Activated naive CD8-positive, alpha-beta T cell treated with anti-CD3 and anti-CD28 coated beads, Interleukin-2, amount 50 U/mL, for 24 hours (primary cell): Measurements from ENCODE around the gene IL12RB2.
"Not testable (repeated sequence)": the region's sequence is repeated elsewhere in the genome, so short reads cannot be mapped to it uniquely, and the experiment has no call there.

Experiments used
- ATAC-seq: fragments of 150-1000 bp; cut with Tn5 transposase; one replicate; pipeline ENCODE4 v1.10.0; 2021
- DNase-seq: peaks from one replicate; pipeline ENCODE4 v3.0.0; 2021
- H3K27ac Mint-ChIP-seq: one replicate; pipeline ENCODE4 v1.8.0; 2021; ENCODE audit warnings: mild to moderate bottlenecking, mixed read lengths
- H3K27me3 Mint-ChIP-seq: one replicate; pipeline ENCODE4 v1.8.0; 2021; ENCODE audit warnings: mixed read lengths
- H3K36me3 Mint-ChIP-seq: one replicate; pipeline ENCODE4 v1.8.0; 2021; ENCODE audit warnings: low read depth, mixed read lengths
- H3K4me1 Mint-ChIP-seq: one replicate; pipeline ENCODE4 v1.8.0; 2021; ENCODE audit warnings: mixed read lengths
- H3K4me3 Mint-ChIP-seq: one replicate; pipeline ENCODE4 v1.8.0; 2021; ENCODE audit warnings: mild to moderate bottlenecking, moderate library complexity, mixed read lengths
- H3K9me3 Mint-ChIP-seq: one replicate; pipeline ENCODE4 v1.8.0; 2021; ENCODE audit warnings: mixed read lengths

The IL12RB2 gene

GRCh38 chr1:67431156-67431765 is 123.6 kb downstream of the IL12RB2 start:
- no peaks in the 10 kb centered on the region for H3K9me3 Mint-ChIP-seq
- H3K27me3 Mint-ChIP-seq: no peaks in the 10 kb centered on the region
- peak overlapping the region; percentile 96 for H3K27ac Mint-ChIP-seq
- ATAC-seq (no peak), DNase-seq (no peak)
- H3K4me1 Mint-ChIP-seq: peaks cover 59% of the 10 kb centered on the region
- H3K4me3 Mint-ChIP-seq: peak overlapping the region; percentile 88
- peaks cover 38% of the 10 kb centered on the region for H3K36me3 Mint-ChIP-seq

- no peaks in the 10 kb centered on the region for H3K27me3 Mint-ChIP-seq
- peak overlapping the region; percentile 96 for H3K27ac Mint-ChIP-seq
- H3K36me3 Mint-ChIP-seq: peaks cover 32% of the 10 kb centered on the region
- H3K9me3 Mint-ChIP-seq: no peaks in the 10 kb centered on the region
- H3K4me1 Mint-ChIP-seq: peaks cover 52% of the 10 kb centered on the region
- H3K4me3 Mint-ChIP-seq: peak overlapping the region; percentile 88
- no peak for ATAC-seq
- DNase-seq: no peak
Observed at GRCh38 chr1:67431869-67432578, 124.4 kb downstream of the IL12RB2 start.

GRCh38 chr1:67432745-67433144 is 125.1 kb downstream of the IL12RB2 start:
- DNase-seq (no peak), ATAC-seq (no peak)
- H3K27ac Mint-ChIP-seq: peak overlapping the region; percentile 77
- H3K4me3 Mint-ChIP-seq: peak overlapping the region; percentile 53
- H3K4me1 Mint-ChIP-seq: peaks cover 49% of the 10 kb centered on the region
- no peaks in the 10 kb centered on the region for H3K27me3 Mint-ChIP-seq
- H3K9me3 Mint-ChIP-seq: no peaks in the 10 kb centered on the region
- H3K36me3 Mint-ChIP-seq: peaks cover 25% of the 10 kb centered on the region

GRCh38 chr1:67433837-67434236 is 126.2 kb downstream of the IL12RB2 start:
- DNase-seq (no peak), ATAC-seq (no peak)
- no peaks in the 10 kb centered on the region for H3K27me3 Mint-ChIP-seq
- no peaks in the 10 kb centered on the region for H3K9me3 Mint-ChIP-seq
- H3K4me1 Mint-ChIP-seq: peaks cover 49% of the 10 kb centered on the region
- H3K36me3 Mint-ChIP-seq: peaks cover 14% of the 10 kb centered on the region
- peak overlapping the region; percentile 53 for H3K4me3 Mint-ChIP-seq
- peak overlapping the region; percentile 61 for H3K27ac Mint-ChIP-seq

- Mint-ChIP-seq H3K27ac (peak overlapping the region; percentile 61), H3K27me3 (no peaks in the 10 kb centered on the region), H3K4me1 (peaks cover 45% of the 10 kb centered on the region), H3K9me3 (no peaks in the 10 kb centered on the region), H3K36me3 (peaks cover 8% of the 10 kb centered on the region), H3K4me3 (peak overlapping the region; percentile 53)
- ATAC-seq: no peak
- no peak for DNase-seq
Observed at GRCh38 chr1:67434491-67434890, 126.8 kb downstream of the IL12RB2 start.

- Mint-ChIP-seq H3K4me3 (no peak overlapping the region), H3K9me3 (no peaks in the 10 kb centered on the region), H3K36me3 (no peaks in the 10 kb centered on the region), H3K4me1 (peaks cover 49% of the 10 kb centered on the region), H3K27ac (no peak overlapping the region), H3K27me3 (no peaks in the 10 kb centered on the region)
- no peak for DNase-seq
- no peak for ATAC-seq
Observed at GRCh38 chr1:67436511-67437055, 128.9 kb downstream of the IL12RB2 start.

- Mint-ChIP-seq H3K4me1 (peaks cover 48% of the 10 kb centered on the region), H3K36me3 (no peaks in the 10 kb centered on the region), H3K27ac (no peak overlapping the region), H3K9me3 (no peaks in the 10 kb centered on the region), H3K4me3 (no peak overlapping the region), H3K27me3 (no peaks in the 10 kb centered on the region)
- DNase-seq: no peak
- no peak for ATAC-seq
Observed at GRCh38 chr1:67437961-67438360, 130.3 kb downstream of the IL12RB2 start.

- DNase-seq (no peak), ATAC-seq (no peak)
- no peaks in the 10 kb centered on the region for H3K9me3 Mint-ChIP-seq
- no peaks in the 10 kb centered on the region for H3K27me3 Mint-ChIP-seq
- no peaks in the 10 kb centered on the region for H3K36me3 Mint-ChIP-seq
- H3K27ac Mint-ChIP-seq: no peak overlapping the region
- H3K4me3 Mint-ChIP-seq: no peak overlapping the region
- H3K4me1 Mint-ChIP-seq: peaks cover 33% of the 10 kb centered on the region
Observed at GRCh38 chr1:67439277-67440029, 131.8 kb downstream of the IL12RB2 start.

GRCh38 chr1:67440339-67440738 is 132.7 kb downstream of the IL12RB2 start:
- Mint-ChIP-seq H3K27me3 (no peaks in the 10 kb centered on the region), H3K9me3 (no peaks in the 10 kb centered on the region), H3K36me3 (no peaks in the 10 kb centered on the region), H3K4me3 (peak overlapping the region; percentile 65), H3K27ac (peak overlapping the region; percentile 90), H3K4me1 (peaks cover 27% of the 10 kb centered on the region)
- no peak for ATAC-seq
- no peak for DNase-seq

- peak; percentile 68 for ATAC-seq
- peak; percentile 83 for DNase-seq
- H3K27ac Mint-ChIP-seq: peak overlapping the region; percentile 90
- H3K27me3 Mint-ChIP-seq: no peaks in the 10 kb centered on the region
- H3K4me3 Mint-ChIP-seq: peak overlapping the region; percentile 65
- H3K9me3 Mint-ChIP-seq: no peaks in the 10 kb centered on the region
- peaks cover 27% of the 10 kb centered on the region for H3K4me1 Mint-ChIP-seq
- no peaks in the 10 kb centered on the region for H3K36me3 Mint-ChIP-seq
Observed at GRCh38 chr1:67441183-67441582, 133.5 kb downstream of the IL12RB2 start.

GRCh38 chr1:67441739-67442281 is 134.1 kb downstream of the IL12RB2 start:
- Mint-ChIP-seq H3K27me3 (no peaks in the 10 kb centered on the region), H3K4me3 (peak overlapping the region; percentile 13), H3K9me3 (no peaks in the 10 kb centered on the region), H3K36me3 (no peaks in the 10 kb centered on the region), H3K27ac (peak overlapping the region; percentile 90), H3K4me1 (peaks cover 30% of the 10 kb centered on the region)
- ATAC-seq: peak; percentile 98
- no peak for DNase-seq

- H3K4me1 Mint-ChIP-seq: peaks cover 25% of the 10 kb centered on the region
- H3K27me3 Mint-ChIP-seq, DNase-seq, ATAC-seq, H3K36me3 Mint-ChIP-seq, H3K9me3 Mint-ChIP-seq, H3K4me3 Mint-ChIP-seq, H3K27ac Mint-ChIP-seq: not testable (repeated sequence)
Observed at GRCh38 chr1:67446014-67446413, 138.3 kb downstream of the IL12RB2 start.
